ENCODE measurements around the gene GRM5. TPM values are rescaled to one million over a fixed set of nuclear protein-coding genes. Genes with fewer than 3 reads are reported as not detected.

Gene GRM5
- total and polyA plus RNA-seq, 2 donors (not counting 1 experiment from before 2014, with no cell fraction given): 0.01 TPM; not detected in 1

GRCh38 chr11:88482871-88483301 is 582.9 kb downstream of the GRM5 start:
- Histone ChIP-seq H3K4me1 (ENCODE audit: control insufficient read depth, extremely low read depth, insufficient read depth, low read length) (peaks cover 14% of the 10 kb centered on the region), H3K79me2 (ENCODE audit: control insufficient read depth, insufficient read depth, low read length) (no peaks in the 10 kb centered on the region), H3K9ac (ENCODE audit: insufficient read depth, low read length) (no peak overlapping the region), H3K27me3 (ENCODE audit: control insufficient read depth, insufficient read depth, low read length) (no peaks in the 10 kb centered on the region), H2AFZ (ENCODE audit: low read length) (no peak overlapping the region), H3K4me3 (replicated peaks in 1 of 4; ENCODE audit: control extremely low read depth in 1 of 4, insufficient read depth in 1 of 4, low read depth in 3 of 4, low read length in 4 of 4) (no peak overlapping the region), H3K36me3 (ENCODE audit: control insufficient read depth, insufficient read depth, low read length) (no peaks in the 10 kb centered on the region), H3K27ac (ENCODE audit: insufficient read depth, low read length) (no peak overlapping the region), H3K4me2 (ENCODE audit: extremely low read depth, insufficient read depth, low read length) (no peak overlapping the region), H4K20me1 (ENCODE audit: control insufficient read depth, extremely low read depth, insufficient read depth, low read length) (no peaks in the 10 kb centered on the region), H3K9me3 (ENCODE audit: control insufficient read depth, insufficient read depth, low read depth, low read length) (no peaks in the 10 kb centered on the region)
- DNase-seq (ENCODE audit: low read depth in 2 of 2): peak in 1 of 2 donors; percentile 75
- no peak for TF ChIP-seq EZH2 (IDR thresholded peaks at IDR 0.05; ENCODE audit: low read length, missing control alignments)
- TF ChIP-seq, protein P1, sequence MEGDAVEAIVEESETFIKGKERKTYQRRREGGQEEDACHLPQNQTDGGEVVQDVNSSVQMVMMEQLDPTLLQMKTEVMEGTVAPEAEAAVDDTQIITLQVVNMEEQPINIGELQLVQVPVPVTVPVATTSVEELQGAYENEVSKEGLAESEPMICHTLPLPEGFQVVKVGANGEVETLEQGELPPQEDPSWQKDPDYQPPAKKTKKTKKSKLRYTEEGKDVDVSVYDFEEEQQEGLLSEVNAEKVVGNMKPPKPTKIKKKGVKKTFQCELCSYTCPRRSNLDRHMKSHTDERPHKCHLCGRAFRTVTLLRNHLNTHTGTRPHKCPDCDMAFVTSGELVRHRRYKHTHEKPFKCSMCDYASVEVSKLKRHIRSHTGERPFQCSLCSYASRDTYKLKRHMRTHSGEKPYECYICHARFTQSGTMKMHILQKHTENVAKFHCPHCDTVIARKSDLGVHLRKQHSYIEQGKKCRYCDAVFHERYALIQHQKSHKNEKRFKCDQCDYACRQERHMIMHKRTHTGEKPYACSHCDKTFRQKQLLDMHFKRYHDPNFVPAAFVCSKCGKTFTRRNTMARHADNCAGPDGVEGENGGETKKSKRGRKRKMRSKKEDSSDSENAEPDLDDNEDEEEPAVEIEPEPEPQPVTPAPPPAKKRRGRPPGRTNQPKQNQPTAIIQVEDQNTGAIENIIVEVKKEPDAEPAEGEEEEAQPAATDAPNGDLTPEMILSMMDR (conservative IDR thresholded peaks at IDR 0.05 in 1 of 2, IDR thresholded peaks at IDR 0.05 in 1 of 2; ENCODE audit: low read depth in 1 of 2, low read length in 2 of 2): no peak

GRCh38 chr11:88480223-88480622 is 585.6 kb downstream of the GRM5 start:
- Histone ChIP-seq H3K79me2 (ENCODE audit: control insufficient read depth, insufficient read depth, low read length) (no peaks in the 10 kb centered on the region), H3K4me1 (ENCODE audit: control insufficient read depth, extremely low read depth, insufficient read depth, low read length) (peaks cover 17% of the 10 kb centered on the region), H2AFZ (ENCODE audit: low read length) (no peak overlapping the region), H3K9me3 (ENCODE audit: control insufficient read depth, insufficient read depth, low read depth, low read length) (no peaks in the 10 kb centered on the region), H3K9ac (ENCODE audit: insufficient read depth, low read length) (no peak overlapping the region), H3K4me2 (ENCODE audit: extremely low read depth, insufficient read depth, low read length) (no peak overlapping the region), H3K27me3 (ENCODE audit: control insufficient read depth, insufficient read depth, low read length) (no peaks in the 10 kb centered on the region), H3K36me3 (ENCODE audit: control insufficient read depth, insufficient read depth, low read length) (no peaks in the 10 kb centered on the region), H3K27ac (ENCODE audit: insufficient read depth, low read length) (peak overlapping the region; percentile 15), H3K4me3 (replicated peaks in 1 of 4; ENCODE audit: control extremely low read depth in 1 of 4, insufficient read depth in 1 of 4, low read depth in 3 of 4, low read length in 4 of 4) (no peak overlapping the region), H4K20me1 (ENCODE audit: control insufficient read depth, extremely low read depth, insufficient read depth, low read length) (no peaks in the 10 kb centered on the region)
- DNase-seq (ENCODE audit: low read depth in 2 of 2): peak; percentile 75 to 93
- TF ChIP-seq, protein P1 (conservative IDR thresholded peaks at IDR 0.05 in 1 of 2, IDR thresholded peaks at IDR 0.05 in 1 of 2; ENCODE audit: low read depth in 1 of 2, low read length in 2 of 2): no peak
- no peak for TF ChIP-seq EZH2 (IDR thresholded peaks at IDR 0.05; ENCODE audit: low read length, missing control alignments)

DNA sequence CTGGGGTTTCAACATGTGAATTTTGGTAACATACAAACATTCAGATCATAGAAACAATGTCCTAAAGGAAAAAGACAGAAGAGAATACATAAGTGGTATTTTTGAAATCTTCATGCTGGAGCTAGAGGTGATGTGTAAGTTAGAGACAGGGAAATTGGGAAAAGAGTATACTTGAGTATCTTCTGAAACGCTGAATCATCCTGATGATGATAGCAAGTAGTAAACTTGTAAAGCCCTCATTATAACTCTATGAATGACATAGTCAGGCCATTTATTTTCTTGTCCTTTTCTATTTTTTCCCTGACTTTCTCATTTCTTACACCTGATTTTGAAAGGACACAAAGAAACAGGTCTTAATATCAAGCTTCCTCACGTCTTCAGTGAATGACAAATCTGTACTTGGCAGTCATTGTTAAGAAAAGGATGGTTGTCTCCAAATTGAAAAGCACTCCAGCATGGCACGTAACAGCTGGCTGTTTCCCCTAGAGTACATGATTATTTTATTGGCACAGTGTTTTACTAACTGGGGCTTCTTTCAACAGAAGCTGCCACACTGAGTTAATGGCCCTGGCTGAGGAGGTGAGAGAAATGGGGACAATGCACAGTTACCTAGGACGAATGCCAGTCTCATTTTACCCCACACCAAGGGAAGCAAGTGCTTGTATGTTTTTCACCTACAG is 587.5 kb downstream of the GRM5 start:
- Histone ChIP-seq H3K4me3 (replicated peaks in 1 of 4; ENCODE audit: control extremely low read depth in 1 of 4, insufficient read depth in 1 of 4, low read depth in 3 of 4, low read length in 4 of 4) (no peak overlapping the region), H2AFZ (ENCODE audit: low read length) (no peak overlapping the region), H3K4me1 (ENCODE audit: control insufficient read depth, extremely low read depth, insufficient read depth, low read length) (peaks cover 17% of the 10 kb centered on the region), H3K27me3 (ENCODE audit: control insufficient read depth, insufficient read depth, low read length) (no peaks in the 10 kb centered on the region), H4K20me1 (ENCODE audit: control insufficient read depth, extremely low read depth, insufficient read depth, low read length) (no peaks in the 10 kb centered on the region), H3K9ac (ENCODE audit: insufficient read depth, low read length) (no peak overlapping the region), H3K36me3 (ENCODE audit: control insufficient read depth, insufficient read depth, low read length) (no peaks in the 10 kb centered on the region), H3K79me2 (ENCODE audit: control insufficient read depth, insufficient read depth, low read length) (no peaks in the 10 kb centered on the region), H3K9me3 (ENCODE audit: control insufficient read depth, insufficient read depth, low read depth, low read length) (no peaks in the 10 kb centered on the region), H3K27ac (ENCODE audit: insufficient read depth, low read length) (no peak overlapping the region), H3K4me2 (ENCODE audit: extremely low read depth, insufficient read depth, low read length) (no peak overlapping the region)
- TF ChIP-seq, protein P1 (conservative IDR thresholded peaks at IDR 0.05 in 1 of 2, IDR thresholded peaks at IDR 0.05 in 1 of 2; ENCODE audit: low read depth in 1 of 2, low read length in 2 of 2): no peak
- TF ChIP-seq EZH2 (IDR thresholded peaks at IDR 0.05; ENCODE audit: low read length, missing control alignments): no peak
- no peak for DNase-seq (ENCODE audit: low read depth in 2 of 2)
